Endometrial microvascular endothelial cells (primary cell): ENCODE measurements around the gene GNAT1. TPM values are rescaled to one million over a fixed set of nuclear protein-coding genes. Genes with fewer than 3 reads are reported as not detected.

ENCODE experiments used
- in situ Hi-C: cut with HindIII; loops from 2 replicates; pipeline ENCODE4 v1.10.0; 2017; ENCODE audit warnings: low sequenced_read_pairs, low pct_unique_long_range_greater_than_20kb; ENCODE audit errors: inconsistent ontology term
- total RNA-seq: library from RNA; depleted of rRNA; stranded (reverse); fragments of >200 nt; gene quantifications from one replicate; pipeline ENCODE4 v1.2.3, GENCODE V29; 2015; ENCODE audit errors: inconsistent ontology term

Gene GNAT1
- total RNA-seq, 1 donor from 2014 or later, result not detected

- in situ Hi-C loops, result loop anchor here (10.0 kb wide), 1 partner anchor 88 kb away; no protein-coding TSS in a partner anchor
These were observed 55.1 kb downstream of the GNAT1 start for GRCh38 chr3:50246517-50246954.

Other genes starting within 250 kb of the GNAT1 start
- gene RBM5, start 102.7 kb upstream of the GNAT1 start, total RNA-seq, result 89.3 TPM
- 263 TPM for gene SEMA3F, start 36.3 kb upstream of the GNAT1 start, total RNA-seq
- gene SLC38A3, start 13.7 kb downstream of the GNAT1 start, total RNA-seq, result not detected
- 611 TPM for gene GNAI2, start 44.6 kb downstream of the GNAT1 start, total RNA-seq
- gene SEMA3B, start 77.5 kb downstream of the GNAT1 start, total RNA-seq, result 0.19 TPM
- gene LSMEM2, start 87.5 kb downstream of the GNAT1 start, total RNA-seq, result not detected
- gene IFRD2, start 100.8 kb downstream of the GNAT1 start, total RNA-seq, result 188 TPM
- 7.3 TPM for gene HYAL3, start 107.8 kb downstream of the GNAT1 start, total RNA-seq
- gene NAA80, start 107.8 kb downstream of the GNAT1 start, total RNA-seq, result 11.2 TPM
- 10.3 TPM for gene HYAL1, start 112.0 kb downstream of the GNAT1 start, total RNA-seq
- gene HYAL2, start 131.1 kb downstream of the GNAT1 start, total RNA-seq, result 432 TPM
- 40.9 TPM for gene TUSC2, start 136.6 kb downstream of the GNAT1 start, total RNA-seq
- 24.7 TPM for gene RASSF1, start 149.2 kb downstream of the GNAT1 start, total RNA-seq
- gene ZMYND10, start 154.1 kb downstream of the GNAT1 start, total RNA-seq, result not detected
- 13.6 TPM for gene NPRL2, start 159.2 kb downstream of the GNAT1 start, total RNA-seq
- gene CYB561D2, start 159.3 kb downstream of the GNAT1 start, total RNA-seq, result 40.8 TPM
- 83.0 TPM for gene TMEM115, start 167.9 kb downstream of the GNAT1 start, total RNA-seq